DOHH2 (cell line): ENCODE results near the gene SAPCD1.

ENCODE experiments used
- H3F3A ChIP-seq: fragments of 200-600 bp; sonication (generic), shearing (Covaris generic); 2 replicates; pipeline ENCODE4 v1.6.0; 2016; ENCODE audit warnings: antibody characterized with exemption, mild to moderate bottlenecking; ENCODE audit not compliant: control insufficient read depth, insufficient read depth
- H3K27ac ChIP-seq: fragments of 200-600 bp; sonication (generic); 2 replicates; pipeline ENCODE4 v1.5.1; 2014; ENCODE audit warnings: low read depth, mild to moderate bottlenecking, low read length, moderate library complexity
- H3K27me3 ChIP-seq: fragments of 200-600 bp; sonication (generic); 2 replicates; pipeline ENCODE4 v1.6.1; 2014; ENCODE audit warnings: mild to moderate bottlenecking, low read length, mixed read lengths; ENCODE audit not compliant: control insufficient read depth
- H3K36me3 ChIP-seq: fragments of 200-600 bp; sonication (generic); 2 replicates; pipeline ENCODE4 v1.6.1; 2014; ENCODE audit warnings: mild to moderate bottlenecking, low read length, moderate library complexity, mixed read lengths; ENCODE audit not compliant: control insufficient read depth
- H3K4me1 ChIP-seq: fragments of 200-600 bp; sonication (generic); 2 replicates; pipeline ENCODE4 v1.6.1; 2014; ENCODE audit warnings: mild to moderate bottlenecking, low read length, mixed read lengths; ENCODE audit not compliant: control insufficient read depth
- H3K4me2 ChIP-seq: fragments of 200-600 bp; sonication (generic); 2 replicates; pipeline ENCODE4 v1.6.0; 2014; ENCODE audit warnings: mild to moderate bottlenecking, low read length, moderate library complexity
- H3K4me3 ChIP-seq: fragments of 200-600 bp; sonication (generic); 2 replicates; pipeline ENCODE4 v1.5.1; 2014; ENCODE audit warnings: mild to moderate bottlenecking, low read length, mixed read lengths
- H3K79me2 ChIP-seq: fragments of 200-600 bp; sonication (generic); 2 replicates; pipeline ENCODE4 v1.6.1; 2014; ENCODE audit warnings: mild to moderate bottlenecking, low read length, mixed read lengths; ENCODE audit not compliant: control insufficient read depth
- H3K9me2 ChIP-seq: fragments of 200-600 bp; sonication (generic); replicated peaks from 2 replicates; pipeline ENCODE4 v1.6.1; 2014; ENCODE audit warnings: mild to moderate bottlenecking, low read length, mixed read lengths; ENCODE audit not compliant: control insufficient read depth
- H3K9me3 ChIP-seq: fragments of 200-600 bp; sonication (generic); 2 replicates; pipeline ENCODE4 v1.6.1; 2014; ENCODE audit warnings: antibody characterized with exemption, low read length, mixed read lengths; ENCODE audit not compliant: control insufficient read depth, insufficient read depth
- H4K20me1 ChIP-seq: fragments of 200-600 bp; sonication (generic); 2 replicates; pipeline ENCODE4 v1.6.0; 2014; ENCODE audit warnings: low read depth, mild to moderate bottlenecking, antibody characterized with exemption, low read length, moderate library complexity; ENCODE audit not compliant: control insufficient read depth, insufficient read depth
- CTCF ChIP-seq: fragments of 200-600 bp; sonication (generic); IDR thresholded peaks from one replicate; pipeline ENCODE4 v1.5.1; 2014; ENCODE audit warnings: antibody characterized with exemption, mild to moderate bottlenecking, low read depth, low read length; ENCODE audit not compliant: poor library complexity, severe bottlenecking
- EZH2phosphoT487 ChIP-seq: fragments of 200-600 bp; sonication (generic); IDR thresholded peaks from 2 replicates; pipeline ENCODE4 v1.6.1; 2017; ENCODE audit warnings: borderline replicate concordance, mild to moderate bottlenecking, antibody characterized with exemption, low read length, moderate library complexity, mixed read lengths

The SAPCD1 gene

GRCh38 chr6:31719001-31719400, 43.5 kb upstream of the SAPCD1 start:
- H3F3A ChIP-seq = no peaks in the 10 kb centered on the region
- no peaks in the 10 kb centered on the region for H3K9me2 ChIP-seq
- no peak overlapping the region for H3K4me2 ChIP-seq
- H3K4me3 ChIP-seq = no peak overlapping the region
- H3K36me3 ChIP-seq = no peaks in the 10 kb centered on the region
- H3K27me3 ChIP-seq = peaks cover 19% of the 10 kb centered on the region
- no peak overlapping the region for H3K27ac ChIP-seq
- no peaks in the 10 kb centered on the region for H4K20me1 ChIP-seq
- no peaks in the 10 kb centered on the region for H3K4me1 ChIP-seq
- H3K79me2 ChIP-seq = no peaks in the 10 kb centered on the region
- TF ChIP-seq EZH2phosphoT487 (no peak), CTCF (no peak)
- H3K9me3 ChIP-seq = no peaks in the 10 kb centered on the region

- Histone ChIP-seq H3K9me2 (no peaks in the 10 kb centered on the region), H3K27me3 (peaks cover 10% of the 10 kb centered on the region; the same call in 1 of the 2 replicates), H4K20me1 (no peaks in the 10 kb centered on the region), H3K4me1 (no peaks in the 10 kb centered on the region), H3F3A (no peaks in the 10 kb centered on the region), H3K27ac (no peak overlapping the region), H3K4me2 (no peak overlapping the region), H3K4me3 (no peak overlapping the region), H3K36me3 (no peaks in the 10 kb centered on the region), H3K9me3 (no peaks in the 10 kb centered on the region), H3K79me2 (no peaks in the 10 kb centered on the region)
- TF ChIP-seq EZH2phosphoT487 = no peak
- no peak for TF ChIP-seq CTCF
Observed at GRCh38 chr6:31720196-31720770, 42.2 kb upstream of the SAPCD1 start.

GRCh38 chr6:31721351-31722020, 41.0 kb upstream of the SAPCD1 start, which contains the start of gene LY6G6C:
LY6G6C (minus strand) TSS chr6:31721746; CDS start chr6:31721679, 67 bp downstream.
- H3F3A ChIP-seq = no peaks in the 10 kb centered on the region
- H4K20me1 ChIP-seq = no peaks in the 10 kb centered on the region
- TF ChIP-seq CTCF (no peak), EZH2phosphoT487 (no peak)
- H3K4me2 ChIP-seq = no peak within 1 kb of the TSS
- H3K9me3 ChIP-seq = no peaks in the 10 kb centered on the region
- no peaks in the 10 kb centered on the region for H3K79me2 ChIP-seq
- H3K9me2 ChIP-seq = no peaks in the 10 kb centered on the region
- no peak within 1 kb of the TSS for H3K27ac ChIP-seq
- H3K27me3 ChIP-seq = peaks cover 10% of the 10 kb centered on the region; the same call in 1 of the 2 replicates
- no peaks in the 10 kb centered on the region for H3K4me1 ChIP-seq
- H3K36me3 ChIP-seq = peaks cover 3% of the 10 kb centered on the region
- H3K4me3 ChIP-seq = no peak within 1 kb of the TSS
